ENCODE measurements around the gene IFNL2. TPM values are rescaled to one million over a fixed set of nuclear protein-coding genes. Genes with fewer than 3 reads are reported as not detected.
"Not testable (repeated sequence)": the region's sequence is repeated elsewhere in the genome, so short reads cannot be mapped to it uniquely, and the experiment has no call there.

The IFNL2 gene
- total RNA-seq, 6 experiments from 2014 or later: not detected

GRCh38 chr19:39236527-39236926 lies 31.7 kb upstream of the IFNL2 start:
- Mint-ChIP-seq H3K9me3 (no peaks in the 10 kb centered on the region), H3K27me3 (ENCODE audit: insufficient read depth) (peaks cover 32% of the 10 kb centered on the region; the same call in 1 of the 2 replicates), H3K4me1 (ENCODE audit: low read depth) (peaks cover 6% of the 10 kb centered on the region; the same call in 1 of the 2 replicates), H3K36me3 (ENCODE audit: low read depth) (no peaks in the 10 kb centered on the region), H3K27ac (no peak overlapping the region), H3K4me3 (no peak overlapping the region)
- no peak for TF ChIP-seq CTCF (IDR thresholded peaks at IDR 0.05)
- no peak for DNase-seq

- peaks cover 6% of the 10 kb centered on the region; the same call in 1 of the 2 replicates for H3K4me1 Mint-ChIP-seq (ENCODE audit: low read depth)
- no peaks in the 10 kb centered on the region for H3K36me3 Mint-ChIP-seq (ENCODE audit: low read depth)
- H3K27me3 Mint-ChIP-seq (ENCODE audit: insufficient read depth): peaks cover 29% of the 10 kb centered on the region; the same call in 1 of the 2 replicates
Measured at GRCh38 chr19:39237200-39238184, 30.7 kb upstream of the IFNL2 start.

GRCh38 chr19:39238209-39238608 lies 30.0 kb upstream of the IFNL2 start:
- Mint-ChIP-seq H3K27ac (no peak overlapping the region), H3K4me3 (no peak overlapping the region)

More at GRCh38 chr19:39237200-39238184, 30.7 kb upstream of the IFNL2 start:
- no peak overlapping the region for H3K27ac Mint-ChIP-seq
- H3K4me3 Mint-ChIP-seq: no peak overlapping the region; the same call in 1 of the 2 replicates
- no peak for TF ChIP-seq CTCF (IDR thresholded peaks at IDR 0.05)
- no peak for DNase-seq
- no peaks in the 10 kb centered on the region for H3K9me3 Mint-ChIP-seq

GRCh38 chr19:39238944-39239343 lies 29.3 kb upstream of the IFNL2 start:
- Mint-ChIP-seq H3K27ac (no peak overlapping the region), H3K4me1 (ENCODE audit: low read depth) (peaks cover 6% of the 10 kb centered on the region; the same call in 1 of the 2 replicates), H3K27me3 (ENCODE audit: insufficient read depth) (peaks cover 32% of the 10 kb centered on the region), H3K9me3 (no peaks in the 10 kb centered on the region), H3K36me3 (ENCODE audit: low read depth) (no peaks in the 10 kb centered on the region), H3K4me3 (no peak overlapping the region)
- no peak for DNase-seq
- no peak for TF ChIP-seq CTCF (IDR thresholded peaks at IDR 0.05)

More at GRCh38 chr19:39238209-39238608, 30.0 kb upstream of the IFNL2 start:
- peaks cover 29% of the 10 kb centered on the region; the same call in 1 of the 2 replicates for H3K27me3 Mint-ChIP-seq (ENCODE audit: insufficient read depth)
- TF ChIP-seq CTCF (IDR thresholded peaks at IDR 0.05): no peak
- DNase-seq: no peak
- H3K4me1 Mint-ChIP-seq (ENCODE audit: low read depth): peaks cover 6% of the 10 kb centered on the region; the same call in 1 of the 2 replicates
- no peaks in the 10 kb centered on the region for H3K36me3 Mint-ChIP-seq (ENCODE audit: low read depth)
- H3K9me3 Mint-ChIP-seq: no peaks in the 10 kb centered on the region

GRCh38 chr19:39240421-39240820 lies 27.8 kb upstream of the IFNL2 start:
- H3K9me3 Mint-ChIP-seq: no peaks in the 10 kb centered on the region
- no peak overlapping the region for H3K27ac Mint-ChIP-seq
- no peak overlapping the region for H3K4me3 Mint-ChIP-seq
- H3K36me3 Mint-ChIP-seq (ENCODE audit: low read depth): no peaks in the 10 kb centered on the region
- no peak for TF ChIP-seq CTCF (IDR thresholded peaks at IDR 0.05)
- peaks cover 6% of the 10 kb centered on the region; the same call in 1 of the 2 replicates for H3K4me1 Mint-ChIP-seq (ENCODE audit: low read depth)
- DNase-seq: no peak
- H3K27me3 Mint-ChIP-seq (ENCODE audit: insufficient read depth): peaks cover 35% of the 10 kb centered on the region

GRCh38 chr19:39243741-39244140 lies 24.5 kb upstream of the IFNL2 start:
- not testable (repeated sequence) for H3K4me3 Mint-ChIP-seq; DNase-seq; H3K9me3 Mint-ChIP-seq; H3K27ac Mint-ChIP-seq; H3K4me1 Mint-ChIP-seq (ENCODE audit: low read depth); H3K36me3 Mint-ChIP-seq (ENCODE audit: low read depth)
- peaks cover 27% of the 10 kb centered on the region for H3K27me3 Mint-ChIP-seq (ENCODE audit: insufficient read depth)

- not testable (repeated sequence) for H3K4me3 Mint-ChIP-seq; H3K36me3 Mint-ChIP-seq (ENCODE audit: low read depth); H3K27ac Mint-ChIP-seq; H3K4me1 Mint-ChIP-seq (ENCODE audit: low read depth); DNase-seq; H3K9me3 Mint-ChIP-seq
- peaks cover 31% of the 10 kb centered on the region for H3K27me3 Mint-ChIP-seq (ENCODE audit: insufficient read depth)
Measured at GRCh38 chr19:39244410-39245100, 23.6 kb upstream of the IFNL2 start, which contains the start of gene IFNL3. Gene IFNL3, minus strand, starts transcription at chr19:39245006. Its CDS starts 39 bp downstream, at chr19:39244967.

Measured in HFFc6 (cell line).